ENCODE data around the gene ZMPSTE24.

The ZMPSTE24 gene

DNA sequence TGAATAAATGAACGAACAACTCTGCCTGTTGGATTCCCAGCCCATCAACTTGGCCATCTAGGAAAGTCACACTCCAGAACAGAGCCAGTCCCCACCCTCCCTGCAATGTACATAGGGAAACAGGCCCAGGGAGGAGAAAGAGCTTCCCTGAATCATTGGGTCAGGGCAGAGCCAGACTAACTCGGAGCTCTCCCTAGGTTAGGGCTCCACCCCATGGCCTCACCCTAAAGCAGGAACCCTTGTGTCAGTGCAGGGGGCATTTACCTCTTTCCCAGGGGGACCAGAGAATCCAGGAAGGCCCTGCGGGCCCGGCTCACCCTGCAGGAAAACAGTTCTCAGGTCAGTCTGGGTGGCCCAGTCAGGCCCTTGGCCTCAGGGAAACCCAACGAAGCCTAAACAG lies 47.4 kb downstream of the ZMPSTE24 start:
- DNase-seq = peak in 1 of 2 experiments; percentile 26

DNA sequence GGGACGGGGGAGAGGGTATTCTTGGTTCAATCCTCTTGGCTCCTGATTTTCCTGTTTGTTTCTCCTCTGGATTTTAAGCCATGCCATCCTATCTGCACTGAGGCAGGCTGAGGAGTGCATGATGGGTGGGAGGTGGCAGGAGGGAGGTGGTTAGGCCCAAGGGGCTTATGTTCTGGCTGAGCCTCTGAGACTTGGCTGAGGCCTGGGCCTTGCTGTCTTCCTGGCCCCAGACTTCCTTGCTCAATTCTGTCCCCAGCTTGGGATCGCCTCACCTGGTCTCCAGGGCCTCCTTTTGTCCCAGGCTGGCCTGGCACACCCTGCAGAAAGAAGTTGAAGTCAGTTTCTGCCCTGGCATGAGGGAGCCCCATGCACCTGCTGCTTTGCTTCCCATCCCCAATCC lies 47.8 kb downstream of the ZMPSTE24 start:
- no peak for DNase-seq

DNA sequence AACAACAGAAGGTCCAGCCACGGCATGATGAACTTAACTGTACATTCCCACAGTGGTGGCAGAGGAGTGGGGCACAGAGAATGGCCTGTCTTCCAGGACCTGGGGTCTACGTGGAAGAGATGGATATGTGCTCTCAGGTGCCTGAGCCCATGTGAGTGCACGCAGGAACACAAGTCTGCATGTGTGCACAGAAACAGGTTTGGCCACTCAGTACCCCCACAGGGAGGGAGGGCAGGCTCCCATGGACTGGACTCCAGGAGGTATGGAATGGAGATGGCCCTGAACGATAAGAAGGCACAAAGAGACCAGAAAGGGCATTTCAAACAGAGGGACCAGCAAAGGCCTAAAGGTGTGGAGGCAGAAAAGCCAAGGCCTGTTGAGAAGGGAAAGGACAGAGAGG lies 48.3 kb downstream of the ZMPSTE24 start:
- no peak for DNase-seq

DNA sequence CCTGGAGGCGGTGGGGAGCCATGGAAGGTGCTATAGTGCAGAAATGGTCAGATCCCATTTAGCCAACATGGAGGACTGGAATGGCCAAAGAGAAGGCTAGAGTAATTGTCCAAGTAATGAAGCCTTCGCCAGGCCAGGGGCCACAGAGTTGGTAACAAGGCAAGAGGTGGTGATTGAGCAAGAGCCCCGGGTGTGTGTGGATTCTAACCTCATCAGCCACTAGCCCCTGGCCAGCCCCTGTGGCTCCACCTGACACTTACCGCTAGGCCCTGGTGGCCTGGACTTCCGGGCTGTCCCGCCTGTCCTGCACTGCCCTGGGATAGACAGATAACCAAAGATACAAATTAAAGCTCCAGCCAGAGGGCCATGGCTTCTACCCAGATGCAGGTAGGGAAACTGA lies 49.1 kb downstream of the ZMPSTE24 start:
- DNase-seq = no peak

DNA sequence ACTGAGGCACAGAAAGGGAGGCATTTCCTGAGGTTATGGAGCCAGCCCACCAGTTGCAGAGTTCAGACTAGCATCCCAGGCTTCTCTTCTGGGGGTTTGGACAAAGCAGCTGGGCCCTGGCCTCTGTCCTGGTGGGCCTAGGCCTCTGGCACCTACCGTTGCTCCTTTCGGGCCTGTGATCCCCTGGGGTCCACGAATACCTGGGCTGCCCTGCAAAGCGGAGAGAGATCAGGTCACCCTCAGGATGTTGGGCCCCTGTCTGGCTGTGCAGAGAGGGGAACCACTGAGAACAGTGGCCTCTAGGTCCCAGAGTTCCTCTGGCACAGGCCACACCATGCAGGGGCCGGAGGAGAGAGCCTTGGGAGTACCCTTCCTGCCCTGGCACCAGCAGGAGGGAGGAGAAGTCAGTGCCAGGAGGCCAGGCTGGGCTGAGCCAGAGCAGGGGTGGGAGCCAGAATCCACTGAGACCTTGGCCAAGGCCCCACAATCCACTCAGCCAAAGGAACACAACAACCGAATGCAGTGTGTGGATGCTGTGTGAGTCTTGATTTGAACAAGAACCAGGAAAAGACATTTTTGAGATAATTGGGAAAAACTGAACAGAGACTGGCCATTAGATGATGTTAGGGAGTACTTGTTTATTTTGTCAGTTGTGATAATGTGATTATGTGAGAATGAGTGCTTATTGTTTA lies 50.1 kb downstream of the ZMPSTE24 start:
- DNase-seq = no peak

DNA sequence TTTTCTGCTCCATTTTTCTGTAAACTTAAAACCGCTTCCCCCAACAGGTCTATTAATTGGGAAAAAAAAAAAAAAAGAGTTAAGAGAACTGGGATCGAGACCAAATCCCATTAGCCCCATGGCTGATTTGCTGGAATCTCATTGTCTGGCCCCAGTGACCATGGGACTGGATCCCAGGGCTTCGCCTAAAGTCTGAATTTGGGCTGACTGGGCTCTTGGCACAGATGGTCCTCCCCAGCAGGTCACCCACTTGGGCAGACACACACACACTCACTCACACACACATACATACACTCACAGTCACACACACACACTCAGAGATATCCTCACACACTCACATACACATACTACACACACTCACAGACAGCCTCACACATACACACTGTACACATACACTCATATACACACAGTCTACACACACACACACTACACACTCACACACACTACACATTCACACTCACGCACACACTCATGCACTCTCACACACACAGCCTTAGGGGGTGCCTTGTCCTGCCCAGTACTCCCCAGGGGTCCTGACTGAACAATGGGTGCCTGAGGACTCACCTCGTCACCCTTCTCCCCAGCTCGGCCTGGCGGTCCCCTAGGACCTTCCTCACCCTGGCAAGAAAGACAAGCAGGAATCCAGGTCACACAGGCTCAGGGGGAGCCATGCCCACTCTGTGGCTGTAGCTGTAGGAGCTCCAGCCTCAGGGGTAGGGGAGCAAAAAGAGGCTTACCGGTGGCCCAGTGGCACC lies 51.5 kb downstream of the ZMPSTE24 start:
- DNase-seq = no peak

DNA sequence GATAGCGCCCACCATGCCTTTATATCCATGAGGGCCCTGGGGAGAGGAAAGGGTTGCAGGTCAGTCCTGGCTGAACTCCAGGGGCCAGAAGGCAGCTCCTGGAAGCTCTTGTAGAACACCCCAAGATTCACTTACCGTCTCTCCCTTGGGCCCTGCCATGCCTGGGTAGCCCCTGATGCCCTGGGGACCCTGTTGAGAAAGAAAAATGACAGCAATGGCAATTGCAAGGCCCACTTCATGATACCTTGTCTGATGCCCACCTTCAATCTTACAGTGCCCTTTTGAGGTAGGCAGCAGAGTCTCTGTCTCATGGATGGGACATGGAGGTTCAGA lies 52.1 kb downstream of the ZMPSTE24 start:
- no peak for DNase-seq

DNA sequence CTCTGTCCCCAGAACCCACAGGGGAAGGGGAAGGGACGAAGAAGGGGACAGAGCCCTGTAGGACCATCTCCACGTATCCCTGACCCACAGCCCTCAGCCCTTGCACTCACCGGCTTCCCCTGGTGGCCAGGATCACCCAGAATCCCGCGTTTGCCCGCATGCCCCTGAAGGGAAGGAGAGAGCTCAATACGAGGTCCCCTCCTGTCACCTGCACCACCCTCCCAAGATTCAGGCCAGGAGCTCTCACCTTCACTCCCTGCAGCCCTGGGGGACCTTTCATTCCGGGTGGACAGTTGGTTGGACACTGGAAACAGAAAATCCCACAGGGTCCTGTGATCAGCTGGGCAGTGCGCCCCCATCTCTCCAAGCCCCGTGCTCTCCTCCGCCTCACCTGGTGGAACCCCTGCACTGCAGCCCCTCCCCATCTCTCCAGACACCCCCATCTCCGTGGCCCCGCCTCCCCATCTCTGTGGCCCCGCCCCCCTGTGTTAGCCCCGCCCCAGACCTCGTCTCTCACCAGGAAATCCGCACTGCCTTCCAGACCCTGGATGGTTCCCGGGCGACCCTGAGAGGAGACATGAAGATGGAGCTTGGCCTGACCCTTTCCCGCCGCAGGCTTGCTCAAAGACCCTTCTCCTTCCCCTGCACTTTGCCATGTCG lies 53.1 kb downstream of the ZMPSTE24 start:
- DNase-seq = no peak

DNA sequence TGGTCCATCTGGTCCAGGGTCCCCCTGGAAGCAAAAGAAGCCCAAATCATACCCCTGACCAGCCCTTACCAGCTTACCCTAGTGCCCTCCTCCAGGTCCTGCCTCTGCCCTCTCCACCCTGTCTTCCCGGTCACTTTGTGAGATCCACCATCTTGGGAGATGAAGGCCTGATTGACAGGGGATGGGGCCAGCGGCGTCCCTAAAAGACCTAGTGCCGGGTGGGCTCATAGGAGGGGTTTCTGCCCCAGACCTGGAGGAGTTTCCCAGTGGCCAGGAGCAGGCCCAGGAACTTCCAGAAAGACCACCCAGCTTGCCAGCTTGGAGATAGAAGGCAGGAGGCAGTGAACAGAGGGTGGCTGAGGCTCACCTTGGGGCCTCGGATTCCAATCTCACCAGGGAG lies 53.7 kb downstream of the ZMPSTE24 start:
- no peak for DNase-seq

DNA sequence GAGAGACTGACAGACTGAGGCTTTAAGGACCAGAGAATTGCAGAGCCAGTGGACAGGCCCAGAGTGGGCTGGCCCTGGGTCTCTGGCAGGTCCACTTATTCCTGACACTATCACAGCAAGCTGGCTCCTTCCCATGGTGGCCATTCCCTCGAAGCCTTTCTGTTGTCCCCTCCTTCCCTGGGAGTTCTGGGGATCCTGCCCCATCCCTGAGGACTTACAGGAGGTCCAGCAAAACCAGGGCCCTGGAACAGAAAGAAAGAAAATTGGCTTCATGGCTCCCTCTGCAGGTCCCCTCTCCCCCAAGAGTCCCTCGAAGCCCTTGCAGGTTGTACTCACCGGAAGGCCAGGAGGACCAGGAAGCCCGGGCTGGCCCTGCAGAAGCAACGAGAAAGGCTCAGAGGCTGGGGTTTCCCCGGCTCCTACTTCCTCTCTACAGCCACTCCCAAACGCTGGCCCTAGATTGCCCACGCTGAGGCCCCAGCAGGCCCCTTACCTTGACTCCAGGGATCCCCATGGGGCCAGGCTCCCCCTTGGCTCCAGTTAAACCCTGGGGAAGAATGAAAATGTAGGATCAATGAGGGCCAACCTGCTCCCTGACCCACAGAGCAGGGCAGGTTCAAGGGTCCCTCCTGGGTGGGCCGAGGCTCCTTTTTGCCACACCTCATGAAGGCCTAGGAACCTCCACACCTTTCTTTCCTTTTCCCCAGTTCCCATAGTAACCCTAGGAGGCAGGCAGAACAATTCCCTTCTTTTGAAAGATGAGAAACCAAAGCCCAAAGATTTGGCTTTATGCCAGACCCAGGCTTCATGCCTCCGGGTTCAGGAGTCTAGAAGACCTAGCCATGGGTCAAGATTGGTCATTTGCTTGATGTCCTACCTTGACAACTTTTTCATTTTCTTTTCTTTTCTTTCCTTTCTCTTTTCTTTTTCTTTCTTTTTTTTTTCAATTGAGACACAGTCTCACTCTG lies 54.5 kb downstream of the ZMPSTE24 start:
- peak in 1 of 2 experiments; percentile 19 for DNase-seq

DNA sequence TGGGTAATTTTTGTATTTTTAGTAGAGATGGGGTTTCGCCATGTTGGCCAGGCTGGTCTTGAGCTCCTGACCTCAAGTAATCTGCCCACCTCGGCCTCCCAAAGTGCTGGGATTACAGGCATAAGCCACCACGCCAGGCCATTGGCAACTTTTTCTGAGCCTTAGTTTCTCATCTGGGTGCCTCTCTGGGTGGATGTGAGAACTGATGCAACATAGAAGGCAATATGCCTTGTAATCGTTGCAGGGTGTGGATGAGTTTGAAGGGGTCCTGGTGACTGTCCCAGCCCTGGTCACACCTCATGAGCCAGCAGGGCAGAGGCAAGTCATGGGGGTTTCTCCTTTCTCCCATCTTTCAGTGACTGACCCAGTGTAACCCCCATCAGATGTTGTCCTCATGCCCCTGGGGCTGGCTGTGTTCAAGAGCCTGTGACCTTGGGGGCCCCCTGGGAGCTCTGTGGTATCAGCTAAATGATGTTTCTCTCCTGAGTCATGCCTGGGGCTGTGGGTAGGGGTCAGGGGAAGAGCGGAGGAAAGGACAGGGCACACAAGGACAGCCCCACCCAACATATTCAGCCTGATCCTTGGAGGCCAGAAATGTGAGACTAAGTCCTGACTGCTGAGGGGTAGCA lies 55.4 kb downstream of the ZMPSTE24 start:
- no peak for DNase-seq

DNA sequence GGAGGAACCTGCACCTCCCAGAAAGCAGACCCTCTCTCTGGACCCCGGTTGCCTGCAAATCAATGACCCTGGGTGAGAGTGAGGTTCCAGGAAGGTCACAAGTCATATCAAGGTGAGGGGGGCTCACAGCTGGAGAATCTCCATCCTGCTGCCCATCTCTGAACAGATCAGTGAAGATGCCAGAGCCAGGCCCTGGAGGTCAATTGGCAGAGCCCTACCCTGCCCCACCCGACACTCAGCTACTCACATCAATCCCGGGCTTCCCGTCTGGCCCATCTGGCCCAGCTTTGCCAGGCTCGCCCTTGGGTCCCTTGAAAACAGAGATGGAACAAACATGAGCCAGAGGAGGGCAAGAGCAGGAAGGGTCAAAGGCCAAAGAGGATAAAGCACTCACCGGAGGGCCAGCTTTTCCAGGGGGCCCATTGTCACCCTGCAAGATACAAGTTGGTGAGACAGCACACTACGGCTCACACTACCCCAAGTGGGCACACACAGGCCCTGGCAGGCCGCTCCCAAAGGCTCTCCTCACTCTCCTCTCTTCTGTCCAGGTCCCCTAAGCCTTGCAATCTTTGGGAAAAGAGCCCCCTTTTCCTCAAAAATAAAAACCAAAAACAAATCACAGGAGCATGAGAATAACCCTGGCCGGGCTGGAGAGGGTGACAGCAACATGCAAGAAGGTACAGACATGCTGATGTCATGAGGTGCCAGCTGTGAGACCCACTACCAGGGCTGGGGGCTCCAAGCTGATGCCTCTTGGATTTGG lies 56.1 kb downstream of the ZMPSTE24 start:
- DNase-seq = no peak

DNA sequence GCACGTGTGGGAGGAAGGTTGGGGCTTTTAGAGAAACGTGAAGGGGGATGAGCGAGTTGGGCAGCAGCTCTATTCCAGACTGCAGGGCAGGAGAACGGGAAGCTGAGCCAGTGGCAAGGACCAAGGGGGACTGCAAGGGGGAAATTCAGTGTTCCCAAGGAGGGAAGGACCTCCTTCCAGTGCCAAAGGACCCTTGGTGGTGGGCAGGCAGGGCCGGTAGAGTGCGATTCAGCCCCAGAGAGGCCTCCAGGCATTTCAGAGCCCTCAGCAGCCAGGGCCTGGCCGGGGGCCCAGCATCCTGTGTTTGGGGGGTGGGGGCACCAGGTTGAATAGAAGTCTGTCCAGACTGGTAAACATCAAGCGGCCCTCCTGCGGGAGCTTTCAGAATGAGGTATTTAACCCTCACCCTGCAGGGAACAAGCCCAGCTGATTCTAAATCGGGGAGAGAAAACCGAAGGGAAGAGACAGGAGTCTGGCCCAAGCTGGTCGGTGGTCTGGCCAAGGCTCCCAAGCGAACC lies 56.7 kb downstream of the ZMPSTE24 start:
- no peak for DNase-seq

DNA sequence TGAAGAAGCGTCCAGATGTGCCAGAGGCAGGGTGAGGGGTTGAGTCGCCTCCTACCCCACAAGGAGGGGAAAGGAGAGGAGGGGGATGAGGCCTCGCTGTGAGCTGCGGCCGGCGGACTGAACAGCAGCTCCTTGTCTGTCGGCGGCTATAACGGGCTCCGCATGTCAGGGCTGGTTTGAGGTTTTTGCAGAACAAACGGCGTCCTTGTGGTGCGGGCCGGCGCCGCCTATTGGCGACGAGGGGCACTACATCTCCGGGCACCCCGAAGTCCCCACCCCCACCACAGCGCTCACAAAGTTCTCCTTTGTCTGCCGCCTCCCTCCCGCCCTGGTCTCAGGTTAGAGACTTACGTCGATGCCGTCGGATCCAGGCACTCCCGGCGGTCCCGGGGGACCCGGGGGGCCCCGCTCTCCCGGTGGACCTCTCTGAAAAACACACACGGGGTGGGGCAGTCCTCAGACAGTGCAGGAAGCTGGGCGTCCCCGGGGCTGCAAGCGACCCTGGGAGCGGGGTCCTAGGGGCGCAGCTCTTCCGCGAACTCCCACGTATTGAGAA lies 57.3 kb downstream of the ZMPSTE24 start:
- peak; percentile 51 to 83 for DNase-seq

DNA sequence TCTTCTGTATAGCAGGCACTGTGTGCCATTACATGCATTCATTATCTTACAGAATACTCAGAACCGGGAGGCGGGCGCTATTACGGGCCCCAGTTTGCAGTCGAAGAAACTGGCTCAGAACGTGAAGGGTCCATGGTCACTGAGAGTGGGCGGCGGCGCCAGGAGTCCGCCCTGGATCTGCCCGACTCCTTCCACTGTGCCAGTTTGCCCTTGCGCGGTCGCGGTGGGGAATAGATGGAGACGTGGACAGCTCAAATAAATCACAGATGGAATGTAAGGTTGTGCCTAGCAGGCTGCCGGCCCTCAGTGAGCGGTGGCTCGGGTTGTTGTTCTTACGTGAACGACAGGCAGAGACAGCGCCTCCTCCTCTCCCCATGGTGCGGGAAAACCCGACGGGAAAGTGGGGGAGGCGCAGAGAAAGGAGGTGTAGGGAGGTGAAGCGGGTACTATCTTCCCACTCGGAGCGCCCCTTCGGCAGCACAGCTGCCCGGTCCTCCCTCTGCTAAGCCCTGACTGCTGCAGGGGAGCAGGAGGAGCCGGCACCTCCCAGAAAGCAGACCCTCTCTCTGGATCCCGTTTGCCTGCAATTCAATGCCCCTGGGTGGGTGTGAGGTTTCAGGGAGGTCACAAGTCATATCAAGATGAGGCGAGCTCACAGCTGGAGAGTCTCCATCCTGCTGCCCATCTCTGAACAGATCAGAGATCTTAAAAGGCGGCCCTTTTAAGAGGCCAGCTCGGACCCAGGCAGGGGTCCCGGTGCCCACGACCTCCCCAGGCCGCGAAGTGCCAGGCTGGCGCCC lies 58.0 kb downstream of the ZMPSTE24 start:
- peak in 1 of 2 experiments; percentile 44 for DNase-seq

DNA sequence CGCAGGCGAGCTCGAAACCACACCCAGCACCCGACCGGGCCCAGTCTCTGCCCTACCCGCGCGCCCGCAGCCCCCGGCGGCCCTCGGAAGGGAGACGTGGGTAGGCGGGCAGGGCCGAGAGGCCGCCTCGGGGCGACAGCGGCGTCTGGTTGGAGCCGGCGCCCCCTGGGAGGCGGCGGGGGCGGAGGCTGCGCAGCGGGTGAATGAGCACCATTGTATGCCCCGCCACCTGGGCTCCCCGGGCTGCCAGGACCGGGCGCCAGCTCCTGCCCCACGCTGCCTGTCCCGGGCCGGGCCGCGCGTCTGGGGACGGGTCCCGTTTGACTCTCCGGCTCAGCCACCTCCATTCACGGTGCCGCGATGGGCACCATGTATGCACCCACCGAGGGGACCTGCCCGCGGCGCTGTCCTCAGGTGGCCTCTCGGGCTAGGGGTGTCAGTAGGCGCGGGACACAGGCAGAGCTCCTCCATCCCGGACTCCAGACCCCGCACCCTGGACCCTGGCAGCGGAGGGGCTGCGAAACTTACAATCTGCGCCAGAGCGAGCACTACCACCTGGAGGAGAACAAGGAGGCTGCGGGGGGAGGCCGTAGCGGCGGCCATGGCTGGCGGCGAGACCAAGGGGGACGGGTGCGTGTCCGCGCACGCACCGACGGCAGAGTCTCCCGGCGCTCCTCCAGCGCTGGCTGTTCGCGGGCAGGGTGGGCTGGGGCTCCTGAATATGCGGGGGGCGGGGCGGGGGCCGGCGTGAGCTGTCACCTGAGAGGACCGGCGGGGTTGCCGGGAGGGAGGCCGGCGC lies 58.8 kb downstream of the ZMPSTE24 start, which contains the start of gene COL9A2:
Gene COL9A2 (minus strand): TSS at position 692 of the 799 bp plus-strand sequence. CDS start 89 bp downstream, at position 603.
- peak in 1 of 2 experiments; percentile 44 for DNase-seq

DNA sequence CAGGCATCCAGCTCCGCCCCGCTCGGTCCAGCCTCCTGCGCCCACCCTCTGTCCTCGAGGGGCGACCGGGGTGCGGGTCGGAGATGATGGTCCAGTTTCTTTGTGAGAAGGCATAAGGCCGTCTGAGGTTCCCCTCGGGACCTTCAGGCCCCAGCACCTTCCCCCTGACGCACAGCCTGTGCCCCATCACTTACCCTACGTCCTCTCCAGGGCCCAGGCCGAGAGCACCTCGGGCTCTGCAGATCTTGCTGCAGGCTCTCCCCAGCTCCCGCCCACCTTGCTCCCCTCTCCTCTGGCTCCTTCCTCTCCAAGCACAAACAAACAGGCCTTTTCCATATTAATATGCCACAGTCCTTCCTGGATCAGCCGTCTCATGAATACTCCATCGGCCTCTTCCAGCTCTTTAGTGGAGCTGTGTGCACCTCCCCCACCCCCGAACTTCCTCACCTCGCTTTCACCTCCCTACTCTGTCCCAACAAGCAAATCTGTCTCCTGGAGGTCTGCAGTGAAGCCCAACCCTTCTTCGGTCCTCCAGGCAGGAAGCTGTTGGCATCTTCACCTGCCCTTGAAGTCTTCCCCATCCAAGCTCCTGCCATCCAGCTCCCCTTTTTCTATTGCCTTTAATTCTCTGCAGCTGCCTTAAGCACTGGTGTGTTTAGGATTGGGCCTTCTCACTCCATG lies 59.5 kb downstream of the ZMPSTE24 start:
- no peak for DNase-seq

DNA sequence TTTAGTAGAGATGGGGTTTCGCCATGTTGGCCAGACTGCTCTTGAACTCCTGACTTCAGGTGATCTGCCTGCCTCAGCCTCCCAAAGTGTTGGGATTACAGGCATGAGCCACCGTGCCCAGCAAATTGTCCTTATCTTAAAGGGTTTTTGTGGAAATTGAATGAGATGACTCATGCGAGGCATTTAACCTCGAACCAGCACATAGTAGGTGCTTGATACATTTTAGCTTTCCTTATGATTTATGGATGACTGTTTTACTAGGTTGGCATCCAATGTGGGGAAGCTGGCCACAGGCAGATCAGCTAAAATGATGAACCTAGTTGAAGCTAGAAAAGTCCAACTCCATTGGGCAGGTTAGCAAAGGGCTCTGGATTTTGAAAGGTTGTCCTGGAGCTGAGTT lies 60.4 kb downstream of the ZMPSTE24 start:
- no peak for DNase-seq

All from NCI-H524 (cell line).